HG02798 (cell line): ENCODE data around the gene GPR173.

Experiments
- ATAC-seq: cut with Tn5 transposase; IDR thresholded peaks from one replicate; pipeline ENCODE4 v1.9.1; 2021; ENCODE audit warnings: mild to moderate bottlenecking; ENCODE audit not compliant: unreplicated experiment, poor library complexity

The GPR173 gene

DNA sequence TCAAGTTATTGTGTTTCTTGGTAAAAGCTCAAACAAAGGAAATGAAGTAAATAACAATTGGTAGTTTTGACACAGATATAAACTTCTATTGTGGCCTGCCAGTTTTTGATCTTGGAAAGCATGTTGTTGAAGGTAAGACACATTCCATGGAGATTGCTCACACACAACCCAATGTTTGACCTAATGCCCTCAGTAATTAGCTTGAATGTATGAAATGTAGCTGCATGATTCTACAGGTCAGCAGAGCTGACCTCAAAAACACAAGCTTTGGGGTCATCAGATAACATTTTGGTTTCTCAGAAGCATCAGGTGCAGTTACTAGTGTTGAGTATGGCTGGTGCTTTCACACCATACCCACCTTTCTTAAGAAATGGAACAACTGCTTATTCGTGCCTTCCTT lies 16.5 kb downstream of the GPR173 start:
- ATAC-seq = no peak

DNA sequence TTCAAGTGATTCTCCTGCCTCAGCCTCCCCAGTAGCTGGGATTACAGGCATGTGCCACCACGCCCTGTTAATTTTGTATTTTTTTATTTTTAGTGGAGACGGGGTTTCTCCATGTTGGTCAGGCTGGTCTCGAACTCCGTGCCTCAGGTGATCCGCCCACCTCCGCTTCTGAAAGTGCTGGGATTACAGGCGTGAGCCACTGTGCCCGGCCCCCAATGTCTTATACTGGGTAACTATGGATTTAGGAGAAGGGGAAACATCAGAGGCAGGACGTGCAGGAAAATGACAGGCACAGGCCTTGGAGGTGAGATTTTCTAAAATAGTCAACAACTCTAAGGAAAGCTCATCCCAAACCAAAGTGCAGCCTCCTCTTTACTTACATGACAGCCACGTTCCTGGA lies 22.5 kb downstream of the GPR173 start:
- ATAC-seq = no peak

DNA sequence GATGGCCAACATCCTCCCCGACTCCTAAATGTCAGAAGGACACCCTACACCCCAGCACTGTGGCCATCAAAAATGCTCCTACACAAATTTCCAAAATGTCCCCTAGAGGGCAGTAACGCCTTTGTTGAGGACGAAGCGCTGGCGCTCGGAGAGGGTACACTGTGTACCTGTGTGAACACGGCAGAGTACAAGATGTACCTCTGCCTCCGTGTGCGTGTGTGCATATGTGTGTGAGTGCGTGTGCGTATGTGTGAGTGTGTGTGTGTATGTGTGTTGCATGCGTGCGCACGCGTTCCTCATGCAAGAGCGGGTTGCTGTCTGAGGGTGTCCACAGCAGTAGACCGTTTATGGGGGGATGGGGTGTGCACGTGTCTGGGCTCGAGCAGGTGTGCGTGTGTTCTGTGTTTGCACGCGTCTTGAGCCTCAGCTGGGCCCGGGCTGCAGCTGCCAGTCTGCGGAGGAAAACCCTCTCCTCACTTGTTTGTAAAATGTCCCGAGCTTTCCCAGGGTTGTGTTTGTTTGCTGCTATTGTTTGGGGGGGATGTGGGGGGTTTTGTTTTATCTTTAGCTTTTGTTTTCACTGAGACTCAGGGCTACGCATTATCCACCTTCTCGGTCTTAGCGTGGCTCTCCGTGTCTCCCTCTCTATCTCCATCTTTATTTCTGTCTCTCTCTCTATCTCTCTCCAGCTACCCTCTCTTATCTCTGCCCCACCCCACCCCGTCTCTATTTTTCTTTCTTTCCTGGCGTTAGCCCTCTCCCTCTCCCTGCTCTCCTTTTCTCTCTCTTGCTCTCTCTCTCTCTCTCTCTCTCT lies 23.2 kb downstream of the GPR173 start:
- peak; percentile 83 for ATAC-seq

DNA sequence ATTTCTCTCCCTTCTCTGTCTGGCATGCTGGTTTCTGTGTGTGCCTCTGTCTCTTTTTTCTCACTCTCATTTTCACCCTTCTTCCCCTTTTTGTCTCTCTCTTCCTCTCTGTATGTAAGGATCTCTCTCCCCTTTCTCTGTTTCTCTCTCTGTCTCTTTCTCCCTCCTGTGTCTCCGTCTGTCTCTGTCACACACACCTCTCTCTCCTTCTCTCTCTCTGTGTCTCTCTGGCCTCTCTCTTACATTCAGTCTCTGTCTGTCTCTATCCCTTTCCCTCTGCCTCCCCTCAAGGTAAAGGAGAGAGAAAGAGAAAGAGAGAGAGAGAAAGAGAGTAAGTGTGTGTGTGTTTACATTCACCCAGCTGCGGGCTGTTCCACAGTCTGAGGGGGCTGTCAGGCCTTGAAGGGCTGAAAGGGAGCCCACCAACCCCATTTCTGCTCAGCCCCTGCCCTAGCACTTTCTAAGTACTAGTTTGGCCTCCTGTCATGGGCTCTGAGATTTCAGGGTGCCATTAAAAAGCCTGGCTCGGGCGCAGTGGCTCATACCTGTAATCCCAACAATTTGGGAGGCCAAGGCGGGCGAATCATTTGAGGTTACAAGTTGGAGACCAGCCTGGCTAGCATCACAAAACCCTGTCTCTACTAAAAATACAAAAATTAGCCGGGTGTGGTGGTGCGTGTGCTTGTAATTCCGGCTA lies 24.0 kb downstream of the GPR173 start:
- no peak for ATAC-seq

DNA sequence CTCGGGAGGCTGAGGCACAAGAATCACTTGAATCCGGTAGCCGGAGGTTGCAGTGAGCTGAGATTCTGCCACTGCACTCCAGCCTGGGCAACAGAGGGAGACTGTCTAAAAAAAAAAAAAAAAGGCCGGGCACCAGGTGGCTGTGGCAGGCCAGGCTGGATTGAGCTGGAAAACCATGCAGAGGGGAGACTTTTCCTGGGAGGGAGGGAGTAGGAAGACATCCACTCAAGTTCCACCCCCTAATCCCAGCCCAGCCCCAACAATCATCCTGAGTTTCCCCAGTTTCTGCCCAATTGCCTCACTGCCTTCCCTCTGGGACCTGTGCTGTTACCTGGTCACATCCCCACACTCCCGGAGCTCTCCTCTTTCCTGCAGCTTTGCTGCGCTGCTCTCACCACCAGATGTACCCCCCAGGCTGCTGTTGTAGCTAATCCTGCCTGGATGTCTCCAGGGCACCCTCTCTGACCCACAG lies 24.6 kb downstream of the GPR173 start:
- ATAC-seq = no peak

DNA sequence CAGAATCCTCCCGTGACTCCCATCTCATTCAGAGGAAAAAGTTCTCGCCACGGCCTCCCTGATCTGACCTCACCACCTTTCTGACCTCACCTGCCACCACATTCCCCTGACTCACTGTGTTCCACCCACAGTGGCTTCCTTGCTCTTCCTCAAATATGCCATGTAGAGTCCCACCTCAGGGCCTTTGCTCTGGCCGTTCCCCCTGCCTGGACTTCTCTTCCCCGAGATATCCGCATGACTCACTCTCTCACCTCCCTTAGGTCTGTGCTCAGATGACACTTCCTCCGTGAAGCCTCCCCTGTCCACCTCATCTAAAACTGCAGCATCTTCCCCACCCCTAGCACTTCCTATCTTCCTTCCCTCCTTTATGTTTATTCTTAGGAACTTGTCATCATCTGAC lies 26.4 kb downstream of the GPR173 start:
- no peak for ATAC-seq

DNA sequence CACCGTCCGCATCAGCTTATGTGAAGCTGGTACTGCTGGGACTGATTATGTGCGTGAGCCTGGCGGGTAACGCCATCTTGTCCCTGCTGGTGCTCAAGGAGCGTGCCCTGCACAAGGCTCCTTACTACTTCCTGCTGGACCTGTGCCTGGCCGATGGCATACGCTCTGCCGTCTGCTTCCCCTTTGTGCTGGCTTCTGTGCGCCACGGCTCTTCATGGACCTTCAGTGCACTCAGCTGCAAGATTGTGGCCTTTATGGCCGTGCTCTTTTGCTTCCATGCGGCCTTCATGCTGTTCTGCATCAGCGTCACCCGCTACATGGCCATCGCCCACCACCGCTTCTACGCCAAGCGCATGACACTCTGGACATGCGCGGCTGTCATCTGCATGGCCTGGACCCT lies 28.1 kb downstream of the GPR173 start:
- no peak for ATAC-seq

DNA sequence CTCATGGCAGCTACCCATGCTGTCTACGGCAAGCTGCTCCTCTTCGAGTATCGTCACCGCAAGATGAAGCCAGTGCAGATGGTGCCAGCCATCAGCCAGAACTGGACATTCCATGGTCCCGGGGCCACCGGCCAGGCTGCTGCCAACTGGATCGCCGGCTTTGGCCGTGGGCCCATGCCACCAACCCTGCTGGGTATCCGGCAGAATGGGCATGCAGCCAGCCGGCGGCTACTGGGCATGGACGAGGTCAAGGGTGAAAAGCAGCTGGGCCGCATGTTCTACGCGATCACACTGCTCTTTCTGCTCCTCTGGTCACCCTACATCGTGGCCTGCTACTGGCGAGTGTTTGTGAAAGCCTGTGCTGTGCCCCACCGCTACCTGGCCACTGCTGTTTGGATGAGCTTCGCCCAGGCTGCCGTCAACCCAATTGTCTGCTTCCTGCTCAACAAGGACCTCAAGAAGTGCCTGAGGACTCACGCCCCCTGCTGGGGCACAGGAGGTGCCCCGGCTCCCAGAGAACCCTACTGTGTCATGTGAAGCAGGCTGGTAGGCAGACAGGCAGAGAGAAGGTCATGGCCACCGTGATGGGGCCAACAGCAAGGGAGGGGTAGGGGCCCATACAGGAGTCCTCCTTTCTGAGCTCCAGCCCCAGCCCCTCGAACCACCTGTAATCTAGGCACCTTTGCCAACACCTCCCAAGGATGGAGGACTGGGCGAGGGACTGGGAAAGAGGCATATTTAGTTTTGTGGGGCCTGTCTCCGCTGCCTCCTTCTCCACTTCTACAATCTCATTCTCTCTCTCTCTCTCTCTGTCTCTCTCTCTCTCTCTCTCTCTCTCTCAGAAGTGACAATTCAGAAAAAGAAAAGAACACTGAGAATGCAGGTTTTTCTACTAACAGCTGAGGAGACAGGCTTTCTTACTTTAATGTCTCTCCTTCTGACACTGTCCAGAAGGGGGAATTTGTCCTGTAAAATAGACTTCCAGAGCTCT lies 28.9 kb downstream of the GPR173 start:
- no peak for ATAC-seq

DNA sequence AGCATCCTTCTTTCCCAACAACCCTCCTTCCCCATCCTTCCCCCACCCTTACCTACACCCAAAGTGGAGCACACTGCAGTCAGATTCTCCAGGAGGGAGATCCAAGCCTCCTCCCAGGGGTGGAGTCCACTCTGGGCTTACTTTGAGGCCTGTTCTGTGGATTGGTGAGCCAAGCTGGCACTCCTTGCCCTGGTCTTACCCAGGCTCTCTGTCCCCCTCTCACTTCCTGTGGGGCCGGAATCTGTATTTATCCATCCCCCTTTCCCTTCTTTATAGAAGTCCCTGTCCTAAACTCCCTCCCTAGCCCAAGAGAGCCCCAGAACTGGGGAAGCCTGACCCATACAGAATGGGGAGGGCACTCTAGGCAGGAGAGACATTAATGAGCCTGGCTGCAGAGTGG lies 30.4 kb downstream of the GPR173 start:
- ATAC-seq = no peak

DNA sequence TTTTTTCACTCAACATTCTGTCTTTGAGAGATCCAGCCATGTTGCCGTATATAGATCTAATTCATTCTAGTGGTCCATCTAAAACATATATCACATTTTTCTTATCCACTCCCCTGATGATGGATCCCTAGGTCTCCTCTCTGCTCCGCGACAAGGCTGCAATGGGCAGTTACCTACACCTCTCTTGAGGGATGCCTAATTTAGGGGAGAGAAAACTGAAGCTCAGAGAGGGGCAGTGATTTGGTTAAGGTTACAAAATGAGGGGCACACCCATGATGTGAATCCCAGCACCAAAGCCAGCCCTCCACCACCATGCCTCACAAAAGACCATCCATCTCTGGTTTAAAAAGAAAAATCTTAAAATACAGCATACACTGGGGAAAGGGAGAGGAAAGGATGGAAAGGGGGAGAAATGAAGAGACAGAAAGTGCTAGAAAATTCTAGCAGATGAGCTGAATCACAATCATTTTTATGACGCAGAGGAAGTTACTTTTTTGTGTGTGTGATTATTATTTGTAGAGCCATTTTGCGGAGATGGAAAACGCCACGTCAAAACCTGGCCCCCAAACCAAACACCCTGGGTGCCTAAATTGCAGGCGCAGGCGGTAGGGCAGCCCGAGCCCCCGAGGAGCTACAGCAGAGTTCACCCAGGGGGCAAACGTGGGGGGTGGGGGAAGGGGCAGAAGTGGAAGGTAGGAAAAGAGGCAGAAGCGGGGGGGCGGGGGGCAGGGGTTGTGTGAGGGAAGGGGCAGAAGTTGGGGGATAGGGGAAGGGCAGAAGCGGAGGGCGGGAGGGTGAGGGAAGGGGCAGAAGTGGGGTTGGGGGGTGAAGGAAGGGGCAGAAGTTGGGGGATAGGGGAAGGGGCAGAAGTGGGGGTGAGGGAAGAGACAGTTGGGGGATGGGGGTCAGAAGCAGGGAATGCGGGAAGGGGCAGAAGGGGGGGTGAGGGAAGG lies 32.3 kb downstream of the GPR173 start:
- ATAC-seq = no peak

DNA sequence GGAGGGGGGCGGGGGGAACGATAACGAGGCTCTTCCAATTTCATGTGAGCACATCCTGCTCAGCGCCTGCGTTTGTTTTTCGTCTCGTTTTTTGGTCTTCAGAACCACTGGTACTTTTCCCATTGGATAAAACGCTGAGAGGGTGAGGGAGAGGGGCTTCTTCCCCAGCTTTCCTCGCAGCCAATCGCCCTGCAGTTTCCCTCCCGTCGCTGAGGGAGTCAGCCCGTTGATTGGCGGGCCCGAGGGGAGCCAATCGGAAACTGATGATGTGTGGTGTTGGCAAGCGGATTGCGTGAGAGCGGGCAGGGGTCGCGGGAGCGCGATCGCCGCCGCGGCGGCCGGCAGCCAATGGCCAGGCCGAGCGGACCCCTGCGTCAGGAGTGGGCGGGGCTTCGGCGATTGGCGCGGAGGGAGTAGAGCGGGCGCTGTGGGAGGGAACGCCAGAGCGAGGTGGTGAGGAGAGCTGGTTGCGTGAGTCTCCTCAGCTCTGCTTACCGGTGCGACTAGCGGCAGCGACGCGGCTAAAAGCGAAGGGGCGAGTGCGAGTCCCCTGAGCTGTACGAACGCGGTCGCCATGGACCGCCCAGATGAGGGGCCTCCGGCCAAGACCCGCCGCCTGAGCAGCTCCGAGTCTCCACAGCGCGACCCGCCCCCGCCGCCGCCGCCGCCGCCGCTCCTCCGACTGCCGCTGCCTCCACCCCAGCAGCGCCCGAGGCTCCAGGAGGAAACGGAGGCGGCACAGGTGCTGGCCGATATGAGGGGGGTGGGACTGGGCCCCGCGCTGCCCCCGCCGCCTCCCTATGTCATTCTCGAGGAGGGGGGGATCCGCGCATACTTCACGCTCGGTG lies 33.6 kb downstream of the GPR173 start, which contains the start of gene TSPYL2:
Gene TSPYL2, plus strand, starts transcription at position 443 of the 848 bp plus-strand sequence. Its CDS starts 132 bp downstream, at position 575.
- ATAC-seq = peak; percentile 95

DNA sequence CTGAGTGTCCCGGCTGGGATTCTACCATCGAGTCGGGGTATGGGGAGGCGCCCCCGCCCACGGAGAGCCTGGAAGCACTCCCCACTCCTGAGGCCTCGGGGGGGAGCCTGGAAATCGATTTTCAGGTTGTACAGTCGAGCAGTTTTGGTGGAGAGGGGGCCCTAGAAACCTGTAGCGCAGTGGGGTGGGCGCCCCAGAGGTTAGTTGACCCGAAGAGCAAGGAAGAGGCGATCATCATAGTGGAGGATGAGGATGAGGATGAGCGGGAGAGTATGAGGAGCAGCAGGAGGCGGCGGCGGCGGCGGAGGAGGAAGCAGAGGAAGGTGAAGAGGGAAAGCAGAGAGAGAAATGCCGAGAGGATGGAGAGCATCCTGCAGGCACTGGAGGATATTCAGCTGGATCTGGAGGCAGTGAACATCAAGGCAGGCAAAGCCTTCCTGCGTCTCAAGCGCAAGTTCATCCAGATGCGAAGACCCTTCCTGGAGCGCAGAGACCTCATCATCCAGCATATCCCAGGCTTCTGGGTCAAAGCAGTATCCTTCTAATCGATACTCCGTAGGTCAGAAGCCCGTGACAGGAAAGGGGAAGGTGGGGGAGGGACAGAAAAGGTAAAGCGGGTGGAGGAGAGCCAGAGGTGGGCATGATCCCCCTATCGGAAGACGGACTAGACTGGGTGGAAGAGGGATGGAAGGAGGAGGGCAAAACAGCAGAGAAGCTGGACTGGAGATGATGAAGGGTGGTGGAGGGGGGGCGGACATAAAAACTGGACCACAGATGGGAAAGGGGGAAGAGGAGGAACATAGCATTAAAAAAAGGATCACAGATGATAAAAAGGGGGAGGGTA lies 34.4 kb downstream of the GPR173 start:
- no peak for ATAC-seq

DNA sequence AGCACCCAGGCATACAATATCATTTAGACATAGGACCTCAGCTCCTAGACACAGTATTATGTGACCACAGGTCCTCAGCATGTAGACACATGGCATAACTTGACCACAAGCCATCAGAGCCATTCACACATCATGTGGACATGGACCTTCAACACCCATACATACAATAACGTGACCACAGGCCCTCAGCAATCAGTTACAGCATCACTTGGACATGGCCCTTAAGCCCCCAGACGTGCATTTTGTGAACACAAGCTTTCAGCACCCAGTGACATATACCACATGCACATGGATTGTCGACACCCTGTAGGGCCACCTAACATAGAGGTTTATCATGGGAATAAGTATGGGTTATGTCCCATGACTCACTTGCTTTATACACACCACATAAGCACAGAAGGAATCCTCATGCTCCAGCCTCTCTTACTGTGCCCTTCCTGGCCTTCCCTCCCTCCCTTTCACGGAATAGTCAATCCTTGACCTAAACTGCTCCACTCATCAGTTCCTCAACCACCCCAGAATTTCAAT lies 35.5 kb downstream of the GPR173 start:
- ATAC-seq = no peak

DNA sequence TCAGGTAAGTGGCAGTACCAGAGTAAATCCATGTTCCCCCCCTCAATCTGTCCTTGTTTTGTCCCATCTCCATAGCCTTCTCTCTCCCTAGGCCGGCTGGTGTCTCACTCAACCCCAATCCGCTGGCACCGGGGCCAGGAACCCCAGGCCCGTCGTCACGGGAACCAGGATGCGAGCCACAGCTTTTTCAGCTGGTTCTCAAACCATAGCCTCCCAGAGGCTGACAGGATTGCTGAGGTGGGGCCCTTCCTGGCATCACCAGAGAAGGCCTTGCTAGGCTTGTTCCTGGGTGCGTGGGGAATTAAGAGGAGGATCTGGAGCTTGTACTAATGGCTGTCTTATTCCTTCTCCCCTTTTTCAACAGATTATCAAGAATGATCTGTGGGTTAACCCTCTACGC lies 36.3 kb downstream of the GPR173 start:
- ATAC-seq = no peak

DNA sequence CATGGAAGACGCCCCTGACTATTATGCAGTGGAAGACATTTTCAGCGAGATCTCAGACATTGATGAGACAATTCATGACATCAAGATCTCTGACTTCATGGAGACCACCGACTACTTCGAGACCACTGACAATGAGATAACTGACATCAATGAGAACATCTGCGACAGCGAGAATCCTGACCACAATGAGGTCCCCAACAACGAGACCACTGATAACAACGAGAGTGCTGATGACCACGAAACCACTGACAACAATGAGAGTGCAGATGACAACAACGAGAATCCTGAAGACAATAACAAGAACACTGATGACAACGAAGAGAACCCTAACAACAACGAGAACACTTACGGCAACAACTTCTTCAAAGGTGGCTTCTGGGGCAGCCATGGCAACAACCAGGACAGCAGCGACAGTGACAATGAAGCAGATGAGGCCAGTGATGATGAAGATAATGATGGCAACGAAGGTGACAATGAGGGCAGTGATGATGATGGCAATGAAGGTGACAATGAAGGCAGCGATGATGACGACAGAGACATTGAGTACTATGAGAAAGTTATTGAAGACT lies 37.2 kb downstream of the GPR173 start:
- ATAC-seq = no peak

DNA sequence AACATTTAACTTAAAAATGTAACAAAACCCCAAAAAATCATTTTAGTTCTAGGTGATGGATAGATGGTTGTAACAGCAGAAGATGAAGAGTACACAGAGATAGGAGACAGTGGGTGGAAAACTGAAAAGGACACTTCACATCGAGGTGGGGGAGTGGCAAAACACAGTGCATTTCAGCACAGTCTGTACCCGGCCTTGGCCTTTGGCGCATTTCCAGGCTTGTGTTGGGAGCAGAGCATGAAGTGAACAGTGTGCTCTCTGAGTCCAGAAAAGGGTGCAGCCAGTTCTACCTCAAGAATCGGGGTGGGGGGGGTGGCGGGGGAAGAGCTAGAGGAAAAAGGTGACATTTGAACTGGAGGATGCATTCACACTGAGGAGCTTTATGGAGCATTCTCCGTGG lies 37.9 kb downstream of the GPR173 start:
- no peak for ATAC-seq

DNA sequence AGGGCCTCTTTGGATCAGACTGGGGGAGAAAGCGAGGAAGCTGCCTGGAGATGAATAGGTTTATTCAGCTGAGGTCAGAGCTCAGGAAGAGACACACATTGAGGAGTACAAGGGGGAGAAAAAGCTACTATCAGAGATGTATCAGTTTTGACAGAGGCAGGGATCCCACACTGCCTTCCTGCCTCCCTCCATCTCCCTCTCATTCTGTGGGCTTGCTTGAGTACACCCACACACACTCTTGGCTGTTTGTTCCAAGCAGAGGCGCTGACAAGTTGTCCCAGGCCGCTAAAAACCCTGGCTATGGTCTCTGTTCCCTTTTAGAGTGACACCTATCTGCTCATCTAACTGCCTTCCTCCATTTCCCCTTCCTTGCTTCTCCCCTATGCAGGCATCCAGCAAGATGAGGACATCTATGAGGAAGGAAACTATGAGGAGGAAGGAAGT lies 38.8 kb downstream of the GPR173 start:
- ATAC-seq = no peak
